SK-N-MC (cell line): ENCODE results near the gene ARIH1.

ENCODE experiments used
- FOXP2 ChIP-seq: optimal IDR thresholded peaks from 2 replicates; pipeline ENCODE3; 2011; ENCODE audit warnings: mild to moderate bottlenecking, moderate library complexity; ENCODE audit not compliant: insufficient read depth; ENCODE audit errors: extremely low read length, control extremely low read depth
- POLR2AphosphoS5 ChIP-seq: IDR thresholded peaks from 2 replicates; pipeline ENCODE4 v1.6.1; 2012; ENCODE audit warnings: mild to moderate bottlenecking, low read depth, low read length, borderline replicate concordance

DNA sequence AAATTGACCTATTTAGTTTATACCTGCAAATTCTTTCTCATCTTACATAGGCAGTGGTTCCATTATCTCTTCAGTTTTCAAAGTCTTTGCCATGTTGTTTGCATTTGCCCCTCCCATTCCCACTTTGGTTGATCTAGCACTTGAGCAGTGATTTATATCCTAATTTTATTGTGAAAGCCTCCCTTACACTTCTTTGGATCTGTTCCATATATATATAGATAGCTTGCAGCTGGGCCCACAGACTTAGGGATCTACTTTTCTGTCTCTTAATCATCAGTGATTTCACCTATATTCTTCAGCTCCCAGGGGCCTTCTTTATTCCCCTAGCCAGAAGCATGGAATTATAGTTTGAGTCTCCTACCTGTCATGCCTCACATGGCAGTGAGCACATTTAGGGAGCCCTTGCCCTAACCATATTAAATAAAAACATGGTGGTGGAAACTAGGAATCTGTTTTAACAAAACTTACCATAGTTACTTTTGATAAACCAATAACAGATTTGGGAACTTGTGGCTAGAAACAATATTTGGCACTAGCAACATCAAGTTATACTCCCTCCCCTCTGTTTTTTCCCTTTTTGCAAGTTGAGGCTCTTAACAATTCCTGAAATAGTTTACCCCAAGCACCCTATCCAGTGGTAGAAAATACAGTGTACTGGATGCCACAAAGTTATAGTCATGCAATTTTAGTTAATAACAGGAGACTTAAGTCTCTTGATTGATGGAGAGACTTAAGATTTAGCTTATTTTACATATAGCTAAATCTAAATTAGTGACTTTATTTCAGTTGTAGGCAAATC is 41.7 kb downstream of the ARIH1 start:
- TF ChIP-seq FOXP2 (no peak), POLR2AphosphoS5 (no peak)
